GM21576 (cell line): ENCODE results near the gene UBL4A.
"Not testable (repeated sequence)": the region's sequence is repeated elsewhere in the genome, so short reads cannot be mapped to it uniquely, and the experiment has no call there.

ENCODE experiments used
- ATAC-seq: cut with Tn5 transposase; IDR thresholded peaks from one replicate; pipeline ENCODE4 v1.9.1; 2021; ENCODE audit warnings: mild to moderate bottlenecking, moderate library complexity; ENCODE audit not compliant: unreplicated experiment

Gene UBL4A

DNA sequence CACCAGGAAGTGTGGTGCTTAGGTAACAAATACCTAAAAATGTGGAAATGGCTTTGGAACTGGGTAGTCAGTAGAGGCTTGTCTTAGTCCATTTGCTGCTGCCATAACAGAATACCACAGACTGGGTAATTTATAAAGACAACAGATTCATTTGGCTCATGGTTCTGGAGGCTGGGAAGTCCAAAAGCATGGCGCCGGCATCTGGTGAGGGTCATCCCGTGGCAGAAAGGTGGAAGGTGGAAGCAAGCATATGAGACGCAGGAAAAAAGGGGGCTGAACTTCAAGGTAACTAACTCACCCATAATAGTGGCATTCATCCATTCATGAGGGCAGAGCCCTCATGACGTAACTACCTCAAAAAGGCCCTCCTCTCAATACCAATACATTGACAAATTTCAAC, 23.0 kb upstream of the UBL4A start:
- no peak for ATAC-seq

DNA sequence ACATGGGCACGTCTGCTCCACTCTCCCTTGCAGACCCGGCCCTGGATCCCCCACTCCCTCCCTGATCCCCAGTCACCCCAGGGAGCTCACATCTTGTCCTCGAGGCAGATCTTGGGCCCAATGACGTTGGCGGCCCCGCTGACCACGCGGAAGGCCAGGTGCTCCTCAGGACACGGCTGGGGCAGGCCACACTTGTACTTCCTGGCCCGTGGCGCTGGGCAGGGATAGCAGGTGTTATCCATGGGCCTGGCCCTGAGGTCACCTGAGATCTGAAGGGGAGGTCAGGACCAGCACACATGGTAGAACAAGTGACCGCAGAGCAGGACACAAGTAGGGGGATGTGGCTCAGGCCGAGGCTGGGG, 21.9 kb upstream of the UBL4A start:
- no peak for ATAC-seq

DNA sequence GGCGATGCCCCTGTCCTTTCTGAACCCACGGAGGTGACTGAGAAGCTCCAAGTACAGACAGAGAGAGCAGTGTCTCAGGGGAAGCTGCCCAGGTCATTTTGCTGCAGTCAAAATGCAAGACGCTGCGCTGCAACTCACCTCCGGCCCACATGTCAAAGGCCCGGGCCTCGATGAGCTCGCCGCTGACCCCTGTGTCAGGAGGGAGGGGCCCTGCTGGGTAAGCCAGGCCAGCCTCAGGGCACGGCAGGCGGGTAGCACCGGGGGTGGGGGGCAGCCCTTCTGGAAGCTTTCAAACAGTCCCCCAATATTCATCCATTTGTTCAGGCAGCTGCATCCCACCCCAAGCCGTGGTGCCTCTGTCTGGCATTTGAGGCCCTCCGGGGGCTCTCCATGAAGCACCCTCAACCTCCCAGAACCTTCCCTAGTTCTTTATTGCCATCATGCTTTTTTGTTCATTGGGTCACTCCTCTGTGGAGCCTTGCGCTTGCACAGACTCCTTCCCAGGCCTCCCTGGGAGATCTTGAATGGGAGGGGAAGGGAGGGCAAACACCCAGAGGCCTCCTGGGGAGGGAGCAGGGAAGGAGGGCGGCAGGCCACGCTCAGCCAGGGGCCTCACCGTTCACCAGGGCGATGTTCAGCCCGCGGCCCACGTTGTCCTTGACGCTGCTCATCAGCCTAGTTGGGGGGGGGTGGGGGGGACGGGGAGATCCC, 21.4 kb upstream of the UBL4A start:
- ATAC-seq = no peak

DNA sequence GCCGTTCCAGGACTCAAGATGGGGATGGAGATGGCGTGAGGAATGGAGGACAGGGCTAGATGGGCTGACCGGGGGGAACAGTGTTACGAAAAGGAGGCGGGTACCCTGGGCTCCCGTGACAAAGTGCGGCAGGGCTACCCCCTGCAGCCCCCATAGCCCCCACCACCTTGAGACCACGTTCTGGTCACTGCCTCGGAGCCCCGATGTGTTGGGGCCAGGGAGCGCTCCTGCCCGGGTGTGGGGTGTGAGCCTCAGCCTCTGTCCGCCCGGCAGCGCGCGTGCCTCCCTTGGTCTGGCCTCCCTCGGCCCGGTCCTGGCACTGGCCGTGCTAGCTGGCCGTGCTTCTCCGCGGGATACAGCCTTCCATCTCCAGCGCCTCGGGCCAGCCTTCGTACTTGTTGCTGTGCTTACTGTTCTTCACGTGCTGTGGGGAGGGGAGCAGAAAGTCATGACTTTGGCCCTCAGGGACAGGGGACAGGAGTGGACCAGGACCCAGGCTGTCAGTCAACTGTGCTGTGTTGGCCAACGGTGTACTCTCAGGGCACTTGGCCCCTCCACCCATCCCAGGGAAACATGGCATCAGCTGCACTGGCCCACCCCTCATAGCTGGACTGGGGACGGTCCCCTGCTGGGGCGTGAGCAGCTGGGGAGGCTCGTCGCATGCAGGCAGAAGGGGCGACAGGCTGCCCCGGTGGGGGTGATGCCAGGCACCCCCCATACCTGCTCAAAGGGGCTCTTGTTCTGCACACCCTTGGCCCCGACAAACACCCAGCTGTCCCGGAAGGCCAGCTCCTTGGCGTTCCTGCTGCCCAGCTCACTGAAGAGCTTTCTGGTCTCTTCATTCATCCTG, 20.3 kb upstream of the UBL4A start:
- ATAC-seq = no peak

DNA sequence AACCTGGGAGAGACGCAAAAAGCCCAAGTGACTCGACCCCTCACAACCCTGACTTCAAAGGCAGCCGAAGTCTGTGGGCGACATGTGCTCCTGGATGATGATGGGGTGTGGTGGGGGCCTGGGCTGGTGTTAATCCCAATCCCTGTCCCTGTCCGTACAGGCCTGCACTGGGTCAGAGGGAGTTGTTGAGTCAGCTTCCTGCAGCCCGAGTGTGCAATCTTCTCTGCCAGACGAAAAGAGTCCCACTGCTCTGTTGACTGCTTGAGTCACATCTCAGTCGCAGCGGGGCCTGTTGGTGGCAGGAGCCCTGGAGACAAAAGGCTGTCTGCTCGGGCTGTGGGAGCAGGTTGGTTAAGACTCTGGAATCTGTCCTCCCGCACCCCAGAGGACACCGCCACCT, 19.3 kb upstream of the UBL4A start:
- no peak for ATAC-seq

DNA sequence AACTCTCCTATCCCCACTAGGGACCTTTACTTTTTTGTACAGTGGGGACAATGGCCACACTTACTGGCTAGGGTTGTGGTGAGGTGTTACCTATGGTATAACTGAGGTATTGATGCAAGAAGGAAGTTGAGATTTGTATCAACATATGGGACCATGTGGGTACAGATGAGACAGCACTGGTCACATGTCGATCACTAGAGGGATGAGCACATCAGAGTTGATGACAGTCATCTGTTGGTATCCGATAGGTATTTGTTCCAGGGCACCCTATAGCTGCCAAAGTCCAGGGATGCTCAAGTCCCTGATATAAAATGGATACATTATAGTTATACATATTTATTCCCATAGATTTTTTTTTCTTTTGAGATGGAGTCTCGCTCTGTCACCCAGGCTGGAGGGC, 16.6 kb upstream of the UBL4A start:
- no peak for ATAC-seq

DNA sequence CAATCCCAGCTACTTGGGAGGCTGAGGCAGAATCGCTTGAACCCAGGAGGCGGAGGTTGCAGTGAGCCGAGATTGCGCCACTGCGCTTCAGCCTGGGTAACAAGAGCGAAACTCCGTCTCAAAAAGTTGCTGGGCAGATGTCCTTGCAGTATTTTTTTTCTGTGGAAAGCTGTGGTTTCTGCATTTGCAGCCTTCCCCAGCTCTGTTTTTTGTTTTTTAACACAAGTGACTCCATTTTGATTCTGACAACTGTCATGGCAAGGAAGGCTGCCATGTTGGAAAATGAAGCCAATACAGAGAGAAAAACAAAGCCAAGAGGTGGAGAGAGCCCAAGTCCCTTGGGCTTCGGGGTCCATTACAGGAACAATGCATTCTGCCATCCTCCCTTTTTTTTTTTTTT, 15.7 kb upstream of the UBL4A start:
- ATAC-seq = no peak

DNA sequence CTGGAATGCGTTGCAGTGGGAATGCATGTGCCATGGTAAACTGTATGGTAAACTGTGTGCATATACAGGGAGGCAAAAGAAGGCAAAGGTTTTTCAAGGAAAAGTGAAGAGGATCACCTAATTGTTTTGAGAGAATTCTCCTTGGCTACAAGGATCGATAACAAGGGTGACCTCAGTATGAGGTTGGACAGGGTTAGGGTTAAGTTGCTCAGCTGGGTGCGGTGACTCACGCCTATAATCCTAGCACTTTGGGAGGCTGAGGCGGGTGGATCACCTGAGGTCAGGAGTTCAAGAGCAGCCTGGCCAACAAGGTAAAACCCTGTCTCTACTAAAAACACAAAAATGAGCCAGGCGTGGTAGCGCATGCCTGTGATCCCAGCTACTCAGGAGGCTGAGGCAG, 15.0 kb upstream of the UBL4A start:
- ATAC-seq = not testable (repeated sequence)

DNA sequence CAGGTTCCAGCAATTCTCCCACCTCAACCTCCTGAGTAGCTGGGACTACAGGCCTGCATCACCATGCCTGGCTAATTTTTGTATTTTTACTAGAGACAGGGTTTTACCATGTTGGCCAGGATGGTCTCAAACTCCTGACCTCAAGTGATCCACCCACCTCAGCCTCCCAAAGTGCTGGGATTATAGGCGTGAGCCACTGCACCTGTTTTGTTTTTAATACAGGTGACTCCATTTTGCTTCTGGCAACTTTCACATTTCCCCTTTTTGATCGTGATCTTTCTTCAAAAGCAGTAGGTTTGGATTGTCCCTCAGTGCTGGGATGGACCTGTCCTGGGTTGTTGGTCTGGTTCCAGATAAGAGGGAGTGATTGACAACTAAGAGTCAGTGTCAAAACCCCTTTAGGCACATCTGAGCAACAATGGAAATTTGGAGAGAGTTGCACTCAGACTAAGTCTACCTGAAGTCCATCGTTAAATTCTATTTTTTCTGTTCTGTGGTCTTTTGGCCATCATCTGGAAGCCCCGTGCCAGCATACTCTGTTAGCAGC, 10.2 kb upstream of the UBL4A start:
- not testable (repeated sequence) for ATAC-seq

DNA sequence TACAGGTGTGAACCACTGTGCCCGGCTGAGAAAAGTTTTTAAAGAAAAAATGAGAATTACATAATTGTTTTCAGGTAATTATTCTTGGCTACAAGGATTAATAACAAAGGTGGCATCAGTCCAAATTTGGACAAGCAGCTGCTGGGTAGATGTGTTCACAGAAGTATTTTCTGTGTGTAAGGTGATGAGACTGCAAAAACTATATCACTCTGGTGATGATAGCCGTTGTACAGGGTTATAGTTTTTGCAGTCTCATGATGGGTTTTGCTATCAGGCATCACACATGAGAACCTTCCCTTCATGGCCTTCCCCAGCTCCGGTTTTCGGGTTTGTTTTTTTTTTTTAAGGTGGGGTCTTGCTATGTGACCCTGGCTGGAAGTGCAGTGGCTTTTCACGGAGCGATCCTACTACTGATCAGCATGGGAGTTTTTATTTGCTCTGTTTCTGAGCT, 9.1 kb upstream of the UBL4A start:
- ATAC-seq = no peak

DNA sequence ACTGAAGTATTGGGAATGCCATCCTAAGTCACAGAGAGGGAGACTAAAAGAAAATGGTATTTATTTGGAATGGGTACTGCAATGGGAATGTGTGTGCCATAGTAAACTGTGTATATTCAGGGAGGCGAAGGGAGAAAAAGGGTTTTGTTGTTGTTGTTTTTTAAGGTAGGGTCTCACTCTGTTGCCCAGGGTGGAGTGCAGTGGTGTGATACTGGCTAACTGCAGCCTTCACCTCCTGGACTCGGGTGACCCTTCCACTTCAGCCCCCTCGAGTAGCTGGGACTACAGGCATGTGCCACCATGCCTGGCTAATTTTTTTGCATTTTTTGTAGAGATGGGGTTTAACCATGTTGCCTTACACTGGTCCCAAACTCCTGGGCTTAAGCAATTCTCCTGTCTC, 8.3 kb upstream of the UBL4A start:
- ATAC-seq = no peak

DNA sequence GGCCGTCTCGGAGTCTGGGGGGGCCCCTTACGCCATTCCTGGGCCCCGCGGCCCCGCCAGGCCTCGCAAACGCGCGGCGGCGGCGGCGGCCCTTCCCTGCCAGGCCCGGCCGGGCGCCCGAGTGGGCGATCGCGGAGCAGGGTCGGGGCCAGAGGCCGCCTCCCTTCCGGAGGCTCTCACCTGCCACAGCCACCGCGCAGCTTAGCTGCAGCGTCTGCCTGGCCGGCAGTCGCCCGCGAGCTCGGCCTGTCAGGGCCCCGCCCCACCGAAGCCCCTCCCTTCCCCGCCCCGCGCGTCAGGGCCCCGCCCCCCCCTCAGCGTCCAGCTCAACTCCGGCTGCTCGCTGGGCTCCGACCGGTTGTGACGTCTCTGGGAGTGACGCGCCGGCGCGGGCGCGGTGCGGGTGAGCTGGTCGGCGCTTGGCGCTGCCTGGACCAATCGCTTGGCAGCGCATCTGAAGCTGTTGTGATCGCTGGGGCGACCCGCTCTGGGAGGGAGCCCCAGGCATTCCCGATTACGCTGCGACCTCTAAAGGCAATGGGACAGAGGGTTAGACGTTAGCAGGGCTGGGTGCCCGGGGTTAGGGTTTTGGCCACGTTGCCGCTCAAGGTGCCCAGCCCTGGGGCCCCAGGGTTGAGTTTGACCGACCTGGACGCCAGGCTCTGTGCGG, 4.1 kb upstream of the UBL4A start, which contains the start of gene SLC10A3:
Gene SLC10A3, minus strand, starts transcription at position 216 of the 670 bp plus-strand sequence. CDS start 1,689 bp downstream, outside the sequence.
- peak; percentile 69 for ATAC-seq

DNA sequence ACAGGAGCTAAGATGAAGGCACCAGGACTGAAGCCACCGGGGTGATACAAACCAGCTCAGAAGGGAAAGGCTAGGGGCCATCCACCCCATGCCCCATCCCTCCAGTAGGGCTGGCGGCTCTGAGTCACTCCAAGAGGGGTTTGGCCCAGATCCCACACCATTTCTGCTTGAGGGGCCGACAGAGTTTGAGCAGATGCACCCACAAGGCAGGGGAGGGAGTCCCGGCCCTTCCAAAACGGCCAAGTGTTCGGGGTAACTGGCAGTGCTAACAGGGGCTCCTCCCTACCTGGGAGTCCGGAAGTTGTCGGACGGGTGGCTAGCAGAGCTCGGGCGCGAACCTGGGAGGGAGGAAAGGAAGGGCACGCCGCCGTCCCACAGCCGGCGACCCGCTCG, 3.6 kb upstream of the UBL4A start:
- peak; percentile 15 for ATAC-seq

DNA sequence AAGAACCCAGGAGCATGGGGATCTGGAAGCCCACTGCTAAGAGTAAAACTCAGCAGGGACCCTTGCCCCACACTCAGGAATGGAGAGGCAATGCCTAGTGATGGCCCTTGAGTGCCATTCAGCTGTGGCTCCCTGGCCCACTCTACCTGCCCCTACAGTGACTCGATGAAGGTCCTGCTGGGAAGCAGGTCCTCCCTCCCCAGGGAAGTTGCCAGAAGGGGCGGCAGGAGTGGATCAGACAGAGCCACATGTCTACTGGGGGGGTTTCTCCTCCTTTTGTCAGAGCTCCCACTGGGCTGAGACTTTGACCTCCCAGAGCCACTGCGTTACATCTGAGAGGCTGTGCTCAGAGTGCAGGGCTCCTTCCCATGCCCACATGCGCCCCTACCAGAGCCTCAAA, 2.8 kb upstream of the UBL4A start:
- no peak for ATAC-seq

DNA sequence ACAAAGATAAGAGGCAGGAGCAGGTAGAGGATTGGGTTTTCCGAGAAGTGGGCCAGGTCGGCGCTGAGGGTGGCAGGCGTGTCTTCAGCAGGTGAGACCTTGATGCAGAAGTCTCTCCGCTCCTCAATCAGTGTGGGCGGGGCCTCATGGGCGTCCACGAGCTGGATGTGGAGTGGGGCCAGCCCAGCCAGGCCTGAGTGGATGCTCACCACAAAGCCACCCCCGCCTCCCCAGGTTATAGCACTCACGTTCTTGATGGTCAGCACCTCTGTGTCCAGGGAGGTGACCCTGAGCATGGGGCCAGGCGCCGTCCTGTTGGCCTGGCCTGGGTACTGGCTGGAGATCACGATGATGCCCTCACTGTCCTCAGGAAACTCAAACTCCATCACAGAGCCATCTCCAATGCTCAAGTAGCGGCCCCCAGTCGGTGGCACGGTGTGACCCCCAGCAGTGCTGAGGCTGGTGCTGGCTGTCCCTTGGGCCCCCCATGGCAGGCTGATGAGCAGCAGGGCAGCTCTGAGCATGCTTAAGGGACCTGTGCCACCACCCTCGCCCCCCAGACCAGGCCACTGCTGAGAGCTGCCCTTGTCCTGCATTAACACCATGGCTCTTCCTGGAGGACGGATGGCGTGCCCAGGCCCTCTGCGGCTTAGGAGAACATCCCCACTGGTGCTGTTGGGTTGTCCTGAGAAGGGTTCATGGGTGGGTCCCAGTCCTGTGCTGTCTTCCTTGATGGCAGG, 2.1 kb upstream of the UBL4A start:
- ATAC-seq = no peak

DNA sequence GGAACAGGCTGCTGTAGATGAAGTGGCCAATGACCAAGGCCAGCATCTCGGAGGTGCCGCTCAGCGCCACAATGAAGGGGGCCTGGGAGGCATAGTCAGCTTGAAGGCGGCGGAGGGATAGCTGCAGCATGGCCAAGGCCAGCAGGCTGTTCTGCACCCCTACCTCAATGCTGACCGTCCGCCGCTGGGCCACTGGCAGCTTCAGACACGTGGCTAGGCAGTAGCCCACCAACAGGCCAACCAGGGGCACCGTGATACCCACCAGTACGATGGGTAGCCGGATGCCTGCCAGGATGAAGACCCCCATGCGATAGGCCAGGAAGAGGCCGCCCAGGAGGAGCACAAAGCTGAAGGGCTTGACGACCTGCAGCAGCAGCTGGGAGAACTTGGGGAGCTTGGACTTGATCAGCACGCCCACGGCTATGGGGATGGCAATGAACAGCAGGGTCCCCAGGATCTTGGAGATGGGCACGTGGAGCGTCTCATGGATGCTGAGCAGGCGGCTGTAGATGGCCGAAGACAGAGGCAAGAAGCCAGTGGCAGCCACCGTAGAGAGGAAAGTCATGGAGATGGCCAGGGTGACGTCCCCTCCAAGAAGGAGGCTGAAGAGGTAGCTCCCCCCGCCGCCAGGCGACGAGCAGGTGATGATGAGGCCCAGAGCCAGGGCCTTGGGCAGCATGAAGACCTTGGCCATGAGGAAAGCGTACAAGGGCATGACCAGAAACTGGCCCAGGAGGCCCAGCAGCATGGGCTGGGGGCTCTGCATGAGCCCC, 1.3 kb upstream of the UBL4A start:
- ATAC-seq = no peak

DNA sequence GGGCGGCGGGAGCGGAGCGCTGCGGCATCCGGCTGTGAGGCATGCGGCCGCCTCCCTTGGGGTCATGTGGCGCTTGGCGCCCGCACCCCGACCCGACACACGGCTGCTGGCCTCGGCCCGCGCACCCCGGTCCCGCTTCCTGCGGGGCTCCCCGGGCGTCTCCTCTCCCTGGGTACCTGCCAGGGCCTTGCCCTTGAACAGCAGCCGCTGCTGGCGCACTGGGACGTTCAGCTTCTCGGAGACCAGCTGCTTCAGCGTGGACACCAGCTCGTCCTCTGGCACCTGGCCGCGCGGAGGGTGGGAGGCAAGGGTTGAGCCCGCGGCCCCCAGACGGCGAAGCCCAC, 391 bp downstream of the UBL4A start:
- ATAC-seq = no peak

DNA sequence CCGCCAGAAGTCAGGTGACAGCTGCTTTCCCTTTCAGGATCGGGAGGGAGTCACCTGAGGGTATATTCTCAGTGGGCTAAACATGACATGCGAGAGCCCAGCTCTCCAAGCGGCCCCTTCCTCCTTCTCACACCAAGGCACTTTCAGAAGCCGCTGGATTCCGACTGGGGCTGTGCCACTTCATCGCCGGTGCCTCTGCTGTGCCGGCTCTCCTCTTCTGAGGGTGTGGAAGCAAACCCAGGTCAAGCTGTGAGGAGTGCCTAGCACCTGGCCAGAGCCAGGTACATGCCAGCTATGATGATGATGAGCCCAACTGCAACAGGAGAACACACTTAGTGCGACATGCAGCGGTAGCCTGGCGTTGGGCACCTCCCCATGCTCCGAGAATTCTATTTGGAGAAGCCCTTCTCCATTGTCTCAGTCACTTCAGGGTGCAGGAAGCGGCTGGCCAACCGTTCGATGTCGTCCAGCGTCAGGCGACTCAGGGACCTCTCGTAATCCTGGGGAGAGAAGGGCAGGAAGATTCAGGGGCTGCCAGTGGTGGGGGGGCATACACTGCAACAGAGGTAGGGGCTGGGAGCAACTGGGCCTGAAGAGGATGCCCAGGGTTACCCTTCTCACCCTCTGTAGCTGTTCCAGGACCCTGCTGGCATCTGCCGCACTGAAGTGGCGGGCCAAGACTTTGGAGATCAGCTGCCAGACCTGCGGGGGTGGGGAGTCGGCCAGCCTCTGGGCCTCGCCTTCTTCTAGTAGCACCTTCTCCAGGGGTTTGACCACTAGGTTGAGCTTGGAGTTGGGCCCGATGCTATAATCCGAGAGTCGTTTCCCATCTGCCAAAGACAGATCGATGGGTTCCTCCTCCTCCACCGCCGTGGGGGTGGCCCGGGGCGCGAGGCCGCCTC, 1.0 kb downstream of the UBL4A start:
- ATAC-seq = no peak
